ENCODE data around the gene PTGES2.

DNA sequence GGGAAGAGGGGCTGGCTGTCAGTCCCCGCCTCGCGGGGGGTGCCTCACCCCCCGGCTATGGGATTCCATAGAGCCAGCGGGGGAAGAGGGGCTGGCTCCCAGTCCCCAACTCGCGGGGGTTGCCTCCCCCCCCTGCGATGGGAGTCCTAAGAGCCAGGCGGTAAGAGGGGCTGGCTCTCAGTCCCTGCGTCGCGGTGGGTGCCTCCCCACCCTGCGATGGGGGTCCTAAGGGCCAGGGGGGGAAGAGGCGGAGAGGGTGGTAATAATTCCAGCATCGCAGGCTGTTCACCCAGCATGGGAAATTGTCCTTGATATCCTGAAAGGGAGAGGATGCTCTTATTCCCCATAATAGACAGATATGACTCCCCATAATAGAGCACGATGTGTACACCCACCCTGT lies 12.1 kb upstream of the PTGES2 start:
- TF ChIP-seq FOXM1 (IDR thresholded peaks at IDR 0.05; ENCODE audit: borderline replicate concordance), result no peak
- TF ChIP-seq SUZ12 (IDR thresholded peaks at IDR 0.05), result no peak
- no peak for TF ChIP-seq FOXK2 (IDR thresholded peaks at IDR 0.05)
- no peak for TF ChIP-seq SP1 (IDR thresholded peaks at IDR 0.05)
- no peak for TF ChIP-seq BHLHE40 (IDR thresholded peaks at IDR 0.05; ENCODE audit: borderline replicate concordance)
- no peak for TF ChIP-seq ARNT (IDR thresholded peaks at IDR 0.05)
- no peak for TF ChIP-seq TARDBP (IDR thresholded peaks at IDR 0.05)
- no peak for TF ChIP-seq FOXA1 (IDR thresholded peaks at IDR 0.05)
- TF ChIP-seq, protein P1, sequence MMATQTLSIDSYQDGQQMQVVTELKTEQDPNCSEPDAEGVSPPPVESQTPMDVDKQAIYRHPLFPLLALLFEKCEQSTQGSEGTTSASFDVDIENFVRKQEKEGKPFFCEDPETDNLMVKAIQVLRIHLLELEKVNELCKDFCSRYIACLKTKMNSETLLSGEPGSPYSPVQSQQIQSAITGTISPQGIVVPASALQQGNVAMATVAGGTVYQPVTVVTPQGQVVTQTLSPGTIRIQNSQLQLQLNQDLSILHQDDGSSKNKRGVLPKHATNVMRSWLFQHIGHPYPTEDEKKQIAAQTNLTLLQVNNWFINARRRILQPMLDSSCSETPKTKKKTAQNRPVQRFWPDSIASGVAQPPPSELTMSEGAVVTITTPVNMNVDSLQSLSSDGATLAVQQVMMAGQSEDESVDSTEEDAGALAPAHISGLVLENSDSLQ (IDR thresholded peaks at IDR 0.05), result no peak
- no peak for TF ChIP-seq ZNF384 (IDR thresholded peaks at IDR 0.05)
- TF ChIP-seq ELF4 (IDR thresholded peaks at IDR 0.05), result no peak
- TF ChIP-seq CTBP1 (IDR thresholded peaks at IDR 0.05; ENCODE audit: borderline replicate concordance), result no peak
- no peak for TF ChIP-seq NFRKB (IDR thresholded peaks at IDR 0.05)
- no peak for TF ChIP-seq HDGF (IDR thresholded peaks at IDR 0.05; ENCODE audit: borderline replicate concordance)

Data from HEK293T (cell line).